VCaP (cell line): ENCODE data around the gene SLC16A5.

ENCODE experiments used
- H3K27ac ChIP-seq: fragments of 450-650 bp; 2 replicates; pipeline ENCODE4 v1.5.1; 2017
- CTCF ChIP-seq: fragments of 450-650 bp; conservative IDR thresholded peaks from 2 replicates; pipeline ENCODE4 v1.5.1; 2017; ENCODE audit warnings: mild to moderate bottlenecking, moderate library complexity

SLC16A5 gene

GRCh38 chr17:75135452-75135851, 47.7 kb downstream of the SLC16A5 start:
- H3K27ac ChIP-seq: no peak overlapping the region
- TF ChIP-seq CTCF: no peak

- H3K27ac ChIP-seq: peak overlapping the region; percentile 36
- no peak for TF ChIP-seq CTCF
Measured at GRCh38 chr17:75135946-75136345, 48.2 kb downstream of the SLC16A5 start.

GRCh38 chr17:75137762-75138161, 50.0 kb downstream of the SLC16A5 start:
- peak overlapping the region; percentile 36; the same call in 1 of the 2 replicates for H3K27ac ChIP-seq

GRCh38 chr17:75138519-75138918, 50.8 kb downstream of the SLC16A5 start:
- H3K27ac ChIP-seq: no peak overlapping the region
- TF ChIP-seq CTCF: no peak

- no peak overlapping the region for H3K27ac ChIP-seq
- no peak for TF ChIP-seq CTCF
Measured at GRCh38 chr17:75142236-75142971, 54.6 kb downstream of the SLC16A5 start.

GRCh38 chr17:75144816-75145512, 57.2 kb downstream of the SLC16A5 start:
- TF ChIP-seq CTCF: no peak
- H3K27ac ChIP-seq: no peak overlapping the region

GRCh38 chr17:75146592-75146991, 58.8 kb downstream of the SLC16A5 start:
- H3K27ac ChIP-seq: no peak overlapping the region
- TF ChIP-seq CTCF: no peak
